Parathyroid adenoma (tissue), 2 donors: ENCODE results near the gene TPCN1.

Experiments used
- H2AFZ ChIP-seq: fragments of 300-600 bp; sonication (generic); one replicate; pipeline ENCODE4 v1.7.0; 2017; ENCODE audit warnings: antibody characterized with exemption, mild to moderate bottlenecking
- H3K27ac ChIP-seq: fragments of 300-600 bp; sonication (generic); one replicate; pipeline ENCODE4 v1.7.0; 2017
- H3K27me3 ChIP-seq: fragments of 300-600 bp; sonication (generic); one replicate; pipeline ENCODE4 v1.7.0; 2017; ENCODE audit warnings: low read length; ENCODE audit not compliant: control insufficient read depth, insufficient read depth
- H3K36me3 ChIP-seq: fragments of 300-600 bp; sonication (generic); one replicate; pipeline ENCODE4 v1.7.0; 2017; ENCODE audit warnings: low read length; ENCODE audit not compliant: control insufficient read depth, insufficient read depth
- H3K4me1 ChIP-seq: fragments of 300-600 bp; sonication (generic); one replicate; pipeline ENCODE4 v1.7.0; 2017; ENCODE audit warnings: control low read depth
- H3K4me2 ChIP-seq: fragments of 300-600 bp; sonication (generic); one replicate; pipeline ENCODE4 v1.7.0; 2017; ENCODE audit warnings: low read length
- H3K4me3 ChIP-seq: fragments of 300-600 bp; sonication (generic); one replicate; pipeline ENCODE4 v1.7.0; 2017; ENCODE audit warnings: low read depth, low read length
- H3K79me2 ChIP-seq: fragments of 300-600 bp; sonication (generic); one replicate; pipeline ENCODE4 v1.7.0; 2017; ENCODE audit warnings: control low read depth
- H3K9ac ChIP-seq: fragments of 300-600 bp; sonication (generic); one replicate; pipeline ENCODE4 v1.7.0; 2017; ENCODE audit warnings: mild to moderate bottlenecking
- H3K9me3 ChIP-seq: fragments of 300-600 bp; sonication (generic); one replicate; pipeline ENCODE4 v1.7.0; 2017; ENCODE audit warnings: low read length; ENCODE audit not compliant: control insufficient read depth
- CTCF ChIP-seq: fragments of 300-600 bp; sonication (generic); IDR thresholded peaks from one replicate; pipeline ENCODE4 v1.7.0; 2017; ENCODE audit warnings: antibody characterized with exemption, mild to moderate bottlenecking
- donor health status: primary hyperparathyroidism.

The TPCN1 gene

DNA sequence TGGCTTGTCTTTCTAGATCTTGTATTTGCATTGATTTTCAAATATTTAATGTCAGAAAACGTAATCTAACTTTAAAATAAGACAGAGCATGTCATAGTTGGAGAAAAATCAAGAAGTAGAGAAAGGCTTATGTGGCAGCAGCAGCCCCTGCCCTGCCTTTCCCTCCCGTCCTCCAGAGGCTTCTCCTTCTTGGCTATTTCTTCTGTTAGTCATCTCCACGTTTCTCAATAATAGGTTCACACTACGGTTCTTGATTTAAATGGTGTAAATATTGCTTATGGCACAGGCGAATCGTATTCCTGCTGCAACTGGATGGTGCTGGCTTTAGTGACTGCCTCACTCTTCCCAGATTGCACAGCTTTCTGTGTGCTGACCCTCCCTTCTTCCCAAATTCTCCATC is 70.8 kb downstream of the TPCN1 start:
- no peaks in the 10 kb centered on the region for H3K36me3 ChIP-seq
- no peak overlapping the region for H2AFZ ChIP-seq
- no peak for TF ChIP-seq CTCF
- no peaks in the 10 kb centered on the region for H3K79me2 ChIP-seq
- no peak overlapping the region for H3K4me3 ChIP-seq
- peaks cover 16% of the 10 kb centered on the region for H3K4me1 ChIP-seq
- no peak overlapping the region for H3K9ac ChIP-seq
- H3K4me2 ChIP-seq, result no peak overlapping the region
- H3K9me3 ChIP-seq, result no peaks in the 10 kb centered on the region
- no peak overlapping the region for H3K27ac ChIP-seq
- H3K27me3 ChIP-seq, result no peaks in the 10 kb centered on the region

- Histone ChIP-seq H3K9me3 (no peaks in the 10 kb centered on the region), H3K4me3 (no peak overlapping the region), H2AFZ (no peak overlapping the region), H3K4me2 (no peak overlapping the region), H3K9ac (no peak overlapping the region), H3K27ac (no peak overlapping the region), H3K79me2 (no peaks in the 10 kb centered on the region), H3K27me3 (no peaks in the 10 kb centered on the region), H3K4me1 (peaks cover 18% of the 10 kb centered on the region), H3K36me3 (no peaks in the 10 kb centered on the region)
- no peak for TF ChIP-seq CTCF
These were observed 71.3 kb downstream of the TPCN1 start for GRCh38 chr12:113292547-113292946.

- Histone ChIP-seq H2AFZ (no peak overlapping the region), H3K4me3 (no peak overlapping the region), H3K27ac (no peak overlapping the region), H3K9ac (no peak overlapping the region), H3K27me3 (no peaks in the 10 kb centered on the region), H3K4me1 (peaks cover 19% of the 10 kb centered on the region), H3K79me2 (no peaks in the 10 kb centered on the region), H3K9me3 (no peaks in the 10 kb centered on the region), H3K4me2 (no peak overlapping the region), H3K36me3 (no peaks in the 10 kb centered on the region)
- TF ChIP-seq CTCF, result no peak
These were observed 71.8 kb downstream of the TPCN1 start for GRCh38 chr12:113293100-113293499.

- H3K9me3 ChIP-seq, result no peaks in the 10 kb centered on the region
- no peak overlapping the region for H3K4me2 ChIP-seq
- H3K27ac ChIP-seq, result no peak overlapping the region
- TF ChIP-seq CTCF, result no peak
- H3K36me3 ChIP-seq, result no peaks in the 10 kb centered on the region
- no peak overlapping the region for H3K4me3 ChIP-seq
- H2AFZ ChIP-seq, result no peak overlapping the region
- peaks cover 31% of the 10 kb centered on the region for H3K4me1 ChIP-seq
- H3K9ac ChIP-seq, result no peak overlapping the region
- H3K79me2 ChIP-seq, result no peaks in the 10 kb centered on the region
- no peaks in the 10 kb centered on the region for H3K27me3 ChIP-seq
These were observed 74.8 kb downstream of the TPCN1 start for GRCh38 chr12:113295886-113296556.

GRCh38 chr12:113296557-113297213 is 75.4 kb downstream of the TPCN1 start:
- H3K4me2 ChIP-seq, result no peak overlapping the region
- H3K36me3 ChIP-seq, result no peaks in the 10 kb centered on the region
- TF ChIP-seq CTCF, result no peak
- no peaks in the 10 kb centered on the region for H3K27me3 ChIP-seq
- H3K9ac ChIP-seq, result no peak overlapping the region
- no peaks in the 10 kb centered on the region for H3K79me2 ChIP-seq
- H3K4me3 ChIP-seq, result no peak overlapping the region
- H3K9me3 ChIP-seq, result no peaks in the 10 kb centered on the region
- peaks cover 31% of the 10 kb centered on the region for H3K4me1 ChIP-seq
- no peak overlapping the region for H3K27ac ChIP-seq
- no peak overlapping the region for H2AFZ ChIP-seq
